ENCODE data around the gene PCSK5. TPM values are rescaled to one million over a fixed set of nuclear protein-coding genes. Genes with fewer than 3 reads are reported as not detected.

The PCSK5 gene
- polyA plus RNA-seq, 12 donors: 13.2 to 21.6 (median 16.9) TPM; not detected in 1

DNA sequence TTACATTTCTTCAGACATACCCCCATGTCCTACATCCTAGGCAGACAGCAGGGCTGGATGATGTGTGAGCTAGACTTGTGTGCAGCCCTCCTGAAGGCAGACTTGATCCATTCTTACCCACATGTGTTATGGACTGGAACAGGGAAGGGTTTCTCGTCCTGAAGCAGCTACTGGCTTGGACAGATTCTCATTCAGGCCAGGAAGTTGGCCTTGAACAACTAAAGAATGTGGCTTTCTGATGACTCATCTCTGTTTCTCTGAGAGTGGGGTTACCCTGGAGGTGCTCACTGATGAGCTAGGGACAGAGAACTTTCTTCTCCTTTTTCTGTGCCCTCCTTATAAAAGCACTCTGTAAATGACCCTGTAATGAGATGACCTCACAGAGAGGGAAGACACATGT, 246.5 kb downstream of the PCSK5 start:
- DNase-seq: no peak

DNA sequence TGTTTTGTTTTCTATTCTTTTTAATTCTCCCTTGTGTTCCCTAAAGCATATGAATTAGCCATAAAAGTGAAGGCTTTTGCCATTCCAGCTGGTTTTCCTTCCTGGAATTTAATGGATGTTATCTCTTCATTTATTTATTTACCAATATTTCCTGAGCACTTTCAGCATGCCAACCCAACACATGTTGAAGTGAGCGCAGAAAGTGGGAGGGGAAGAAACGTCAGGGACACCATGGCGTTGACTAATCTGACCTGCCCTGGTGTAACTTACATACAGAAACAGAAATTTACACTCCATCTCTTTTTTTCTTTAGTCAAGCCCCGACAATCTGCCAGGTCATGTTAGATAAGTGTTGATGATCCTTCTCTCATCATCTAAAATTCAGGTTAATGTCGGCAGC, 247.5 kb downstream of the PCSK5 start:
- DNase-seq: no peak

DNA sequence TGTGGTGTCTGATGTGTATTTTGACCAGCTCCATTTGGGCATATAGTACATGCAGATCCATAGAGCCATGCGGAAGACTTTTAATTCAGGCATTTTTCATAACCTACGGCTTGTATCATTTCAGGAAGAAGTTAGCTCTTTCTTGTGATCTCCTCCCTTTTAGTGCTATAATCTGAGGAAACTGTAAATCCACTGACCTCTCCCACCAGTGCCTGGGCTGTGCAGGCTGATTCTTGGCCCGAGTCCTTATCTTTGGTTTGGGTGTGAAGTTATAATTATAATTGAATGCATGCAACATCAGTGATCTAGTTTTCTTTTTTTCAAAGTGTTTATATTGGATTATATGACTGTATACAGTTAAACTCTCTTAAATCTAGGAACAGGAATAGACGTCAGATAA, 247.9 kb downstream of the PCSK5 start:
- no peak for DNase-seq

DNA sequence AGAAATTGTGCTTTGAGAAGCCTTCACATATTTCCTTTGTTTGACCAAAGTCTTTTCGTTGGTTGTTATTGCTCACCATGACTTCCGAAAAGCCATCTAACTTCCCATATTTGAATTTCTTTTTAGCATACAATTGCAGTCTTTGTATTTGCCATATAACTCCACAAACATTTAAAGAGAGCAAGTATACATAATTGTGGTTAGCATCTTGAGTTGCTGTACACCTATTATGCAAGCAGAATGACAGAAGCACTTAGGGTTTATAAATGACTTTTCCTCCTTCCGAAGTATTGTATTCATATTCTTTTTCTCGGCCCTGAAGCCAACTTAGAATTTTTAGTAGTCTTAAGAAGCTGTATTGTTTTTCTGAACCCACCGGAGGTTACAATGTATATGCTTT, 253.4 kb downstream of the PCSK5 start:
- no peak for DNase-seq

- DNase-seq: no peak
Observed at GRCh38 chr9:76150013-76150412, 259.5 kb downstream of the PCSK5 start.

GRCh38 chr9:76151267-76151666, 260.8 kb downstream of the PCSK5 start:
- DNase-seq: no peak

DNA sequence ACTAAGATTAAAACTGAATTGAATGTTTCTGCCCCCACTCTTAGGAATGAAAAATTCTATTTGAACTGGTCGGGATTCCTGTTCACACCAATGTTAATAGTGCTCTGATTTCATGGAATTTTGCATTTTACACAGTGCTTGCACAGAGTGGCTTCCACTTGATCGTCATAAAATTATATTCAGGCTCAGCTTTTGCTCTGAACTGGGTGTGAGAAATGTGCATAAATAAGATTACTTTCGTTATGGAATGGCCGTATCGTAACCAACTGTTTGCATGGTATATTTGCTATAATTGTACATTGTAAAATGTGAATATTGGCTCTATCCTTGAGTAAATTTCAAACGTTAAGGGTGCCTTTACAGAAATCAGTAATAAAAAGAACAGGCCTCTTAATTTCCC, 262.9 kb downstream of the PCSK5 start:
- DNase-seq: no peak

DNA sequence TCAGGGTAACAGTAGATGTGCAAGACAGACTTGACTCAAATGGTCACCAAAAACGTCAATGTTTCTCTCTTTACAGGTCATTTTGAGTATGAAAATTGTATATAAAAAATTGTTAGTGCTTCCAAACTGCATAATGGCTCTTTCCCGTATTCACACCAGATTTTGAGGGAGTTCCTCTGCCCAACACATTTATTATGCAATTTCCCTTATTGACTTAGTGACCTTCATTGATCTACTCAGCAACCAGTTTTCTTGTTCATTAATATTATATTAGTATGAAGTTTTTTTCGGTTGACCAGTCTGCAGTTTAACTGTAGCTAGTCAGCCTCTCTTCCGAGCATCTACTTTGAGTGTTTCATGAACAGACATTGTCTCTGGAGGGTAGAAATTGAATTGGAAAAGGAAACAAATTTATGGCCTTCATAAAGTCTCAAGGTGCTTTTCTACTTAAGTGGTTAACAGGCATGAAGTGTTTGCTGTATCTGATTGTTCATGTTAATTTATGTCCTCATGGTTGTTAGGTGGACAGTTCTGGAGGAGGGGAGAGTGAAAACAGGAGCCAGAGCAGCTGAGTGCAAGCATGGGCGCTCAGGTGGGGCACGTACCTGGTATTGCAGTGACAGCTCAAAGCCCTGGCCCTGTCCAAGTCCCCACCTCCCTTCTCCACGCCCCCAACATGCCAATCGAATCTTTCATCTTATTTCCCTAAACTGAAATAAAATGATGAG, 263.6 kb downstream of the PCSK5 start:
- DNase-seq: no peak

DNA sequence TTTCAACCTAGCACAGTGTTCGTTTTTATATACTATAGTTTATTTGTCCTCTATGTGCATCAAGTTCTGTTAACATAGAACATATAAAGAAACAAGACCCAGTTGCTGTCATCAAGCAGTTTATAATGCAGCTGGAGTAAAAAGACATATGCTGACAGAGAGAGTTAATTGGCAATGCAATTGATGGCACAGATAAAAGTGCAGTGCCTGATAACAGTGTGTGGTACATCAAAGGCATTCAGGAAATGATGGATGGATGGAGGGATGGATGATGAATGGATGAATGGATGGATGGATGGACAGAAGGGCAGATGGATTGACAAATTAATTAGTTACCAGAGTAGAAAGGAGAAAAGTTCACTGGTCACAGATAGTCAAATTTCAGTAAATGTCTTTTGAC, 264.9 kb downstream of the PCSK5 start:
- no peak for DNase-seq

GRCh38 chr9:76158713-76159112, 268.2 kb downstream of the PCSK5 start:
- no peak for DNase-seq

DNA sequence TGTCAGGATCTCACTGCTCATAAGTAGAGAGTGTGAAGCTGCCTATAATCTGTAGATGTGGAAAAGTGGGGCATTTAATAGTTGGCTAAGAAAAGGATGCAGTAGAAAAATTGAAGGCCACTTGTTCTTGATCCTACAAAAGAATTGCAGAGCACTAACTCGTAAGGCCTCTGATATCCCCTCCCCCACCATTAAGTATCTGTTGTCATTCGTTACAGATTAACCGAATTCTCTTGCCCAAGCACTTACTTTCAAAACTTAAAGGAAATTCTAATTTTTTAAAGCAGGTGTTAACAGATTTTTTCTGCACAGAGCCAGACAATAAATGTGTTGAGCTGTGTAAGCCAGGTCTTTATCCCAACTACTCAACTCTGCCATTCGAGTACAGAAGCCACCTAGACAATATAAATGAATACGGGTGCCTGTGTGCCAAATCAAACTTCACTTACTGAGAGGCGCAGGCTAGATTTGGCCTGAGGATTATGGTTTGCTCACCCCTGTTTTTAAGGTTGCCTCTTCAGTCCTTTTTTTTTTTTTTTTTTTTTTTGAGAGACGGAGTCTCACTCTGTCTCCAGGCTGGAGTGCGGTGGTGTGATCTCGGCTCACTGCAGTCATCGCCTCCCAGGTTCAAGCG, 268.9 kb downstream of the PCSK5 start:
- no peak for DNase-seq

DNA sequence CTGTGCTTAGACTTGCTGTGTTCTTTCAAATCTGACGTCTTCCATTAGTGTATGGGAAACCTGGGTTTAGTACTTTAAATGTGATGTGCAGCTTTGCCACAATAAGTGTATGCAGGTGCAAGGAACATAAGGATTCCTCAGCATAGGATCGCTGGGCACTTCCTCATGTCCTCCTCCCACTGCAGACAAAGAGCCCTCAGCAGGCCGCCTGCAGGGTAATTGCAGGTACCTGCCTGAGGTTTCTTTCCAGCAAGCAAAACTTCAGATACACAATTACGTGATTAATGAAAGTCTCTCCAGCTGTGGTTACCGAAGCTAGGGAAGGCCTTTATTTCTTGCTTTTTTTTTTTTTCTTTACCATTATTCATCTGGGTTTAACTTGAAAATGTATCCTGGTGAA, 270.6 kb downstream of the PCSK5 start:
- DNase-seq: no peak

DNA sequence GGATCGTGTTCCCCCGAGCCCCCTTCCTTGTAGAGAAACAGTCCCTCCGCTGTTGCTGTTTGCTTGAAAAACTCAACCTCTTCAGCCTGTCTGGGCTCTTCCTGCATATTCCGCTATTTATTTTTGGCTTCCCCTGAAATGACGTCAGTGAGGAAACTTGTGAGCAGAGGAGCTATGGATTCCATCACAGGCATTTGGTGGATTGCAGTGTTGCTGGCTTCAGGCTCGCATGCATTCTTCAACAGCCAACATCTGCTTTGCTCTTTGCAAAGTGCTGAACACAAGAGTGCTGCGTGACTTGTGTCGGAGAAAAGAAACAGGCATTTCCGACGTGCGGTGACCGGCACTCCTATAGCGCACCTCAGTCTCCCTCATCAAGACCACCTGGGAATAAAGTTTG, 271.1 kb downstream of the PCSK5 start:
- DNase-seq: peak; percentile 92

DNA sequence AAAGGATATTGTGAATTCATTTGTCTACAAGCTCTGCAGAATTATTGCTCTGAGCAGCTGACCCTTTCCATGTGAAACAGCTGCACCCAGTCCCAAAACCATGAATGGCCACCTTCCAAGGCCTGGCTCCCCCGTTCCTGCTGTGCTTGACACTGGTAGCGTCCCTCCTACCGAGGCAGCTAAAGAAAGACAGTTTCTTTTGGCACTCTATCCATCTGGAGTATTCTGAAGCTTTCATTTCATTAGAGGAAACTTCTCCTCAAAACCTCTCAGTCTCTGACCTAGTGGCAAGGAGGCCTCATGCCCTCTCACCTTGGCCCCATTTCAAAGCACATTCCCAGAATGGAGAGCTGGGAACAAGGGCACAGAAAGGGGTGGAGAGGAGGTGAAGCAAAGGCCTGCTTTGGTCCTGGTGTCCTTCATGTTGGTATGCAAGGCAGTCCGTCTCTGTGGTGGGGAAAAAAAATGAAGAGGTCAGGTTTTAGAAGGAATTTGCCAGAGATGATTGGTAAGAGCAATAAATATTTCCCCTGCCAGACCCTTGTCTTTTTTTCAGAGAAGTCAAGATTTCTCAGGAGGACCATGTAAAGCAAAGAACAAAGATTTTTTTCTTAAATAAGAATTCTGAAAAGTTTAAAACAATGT, 271.7 kb downstream of the PCSK5 start:
- peak; percentile 53 for DNase-seq

DNA sequence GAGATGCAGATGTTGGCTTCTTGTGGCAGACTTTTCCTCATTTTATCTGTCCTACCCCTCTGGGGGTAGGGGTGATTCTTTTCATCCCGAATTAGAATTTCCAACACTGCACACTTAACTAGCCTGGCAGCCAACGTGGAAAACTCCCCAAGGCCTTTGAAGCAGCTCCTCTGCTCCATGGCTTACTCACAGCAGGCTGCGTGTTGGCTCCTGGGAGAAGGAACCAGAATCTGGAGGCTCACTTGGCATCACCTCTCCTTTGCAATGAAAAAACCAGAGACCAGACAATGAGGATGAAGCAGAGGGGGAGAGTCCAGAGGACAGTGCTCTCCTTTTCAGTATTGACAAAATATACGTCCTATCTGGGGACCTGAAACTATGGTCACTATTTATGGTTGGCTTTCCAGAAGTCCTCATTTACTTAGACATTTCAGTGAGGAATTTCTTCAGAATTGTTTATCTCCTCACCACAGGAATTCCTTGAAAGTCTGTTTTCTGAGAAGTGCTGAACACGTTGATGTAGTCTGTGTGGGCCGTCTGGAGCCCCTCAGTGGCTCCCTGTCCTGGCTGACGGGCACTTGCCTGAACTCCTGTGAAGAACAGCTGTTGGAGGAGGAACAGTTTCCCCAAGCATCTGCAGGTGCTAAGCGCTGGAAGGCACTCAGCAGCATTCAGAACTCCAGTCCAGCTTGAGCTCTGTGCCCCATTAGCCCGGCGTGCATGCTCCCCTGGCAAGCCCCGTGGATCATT, 272.5 kb downstream of the PCSK5 start:
- DNase-seq: peak; percentile 66

- DNase-seq: no peak
Observed at GRCh38 chr9:76166526-76166925, 276.1 kb downstream of the PCSK5 start.

DNA sequence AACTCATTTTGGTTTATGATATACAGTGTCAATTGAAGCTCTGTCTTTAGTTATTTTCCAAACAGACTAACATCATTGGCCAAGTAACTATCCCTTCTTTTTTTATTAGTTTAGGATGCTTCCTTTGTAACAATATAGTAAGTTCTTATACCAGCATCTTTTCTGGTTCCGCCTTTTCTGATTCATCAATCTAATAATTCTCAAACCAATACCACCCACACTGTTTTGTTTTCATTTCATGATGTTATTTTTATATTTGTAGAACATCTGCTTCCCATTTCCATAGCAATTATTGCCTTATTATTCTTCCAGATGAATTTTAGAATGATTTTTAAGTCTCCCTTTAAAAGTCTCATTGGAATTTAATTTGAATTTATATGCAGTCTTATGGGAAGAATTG, 285.7 kb downstream of the PCSK5 start:
- DNase-seq: peak; percentile 36

GRCh38 chr9:76177931-76178330, 287.5 kb downstream of the PCSK5 start:
- DNase-seq: peak; percentile 19

- no peak for DNase-seq
Observed at GRCh38 chr9:76180541-76180940, 290.1 kb downstream of the PCSK5 start.

- DNase-seq: no peak
Observed at GRCh38 chr9:76181020-76181641, 290.7 kb downstream of the PCSK5 start.

- DNase-seq: no peak
Observed at GRCh38 chr9:76181781-76182180, 291.3 kb downstream of the PCSK5 start.

DNA sequence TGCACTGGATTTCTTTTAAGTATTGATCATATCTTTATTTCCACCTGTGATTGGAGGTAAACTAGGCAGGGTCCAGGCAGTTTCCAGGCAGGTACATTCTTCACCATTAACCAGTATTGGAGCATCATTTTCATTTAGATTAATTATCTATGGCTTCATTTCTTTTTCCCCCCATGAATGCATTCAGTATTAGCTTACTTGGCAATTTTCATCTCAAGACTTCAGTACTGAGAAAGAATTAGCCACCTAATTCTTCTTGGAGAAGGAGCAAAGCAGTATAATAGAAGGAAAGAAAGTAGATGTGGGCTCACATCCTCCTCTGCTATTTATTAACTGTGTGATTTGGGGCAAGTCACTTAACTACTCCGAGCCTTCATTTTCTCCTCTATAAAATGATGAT, 295.0 kb downstream of the PCSK5 start:
- DNase-seq: no peak

Measured in muscle of arm (tissue), 12 donors.